Natural killer cell (primary cell): ENCODE results near the gene TULP4. TPM values are rescaled to one million over a fixed set of nuclear protein-coding genes. Genes with fewer than 3 reads are reported as not detected.
"Not testable (repeated sequence)": the region's sequence is repeated elsewhere in the genome, so short reads cannot be mapped to it uniquely, and the experiment has no call there.

ENCODE experiments used
- ATAC-seq, 3 donors: fragments of 150-1000 bp in 2 of 3; fragments of 200-7000 bp in 1 of 3; cut with Tn5 transposase; 1 replicate in 1 of 3; 2 replicates in 2 of 3; pipeline ENCODE4 v1.10.0; 2021; ENCODE audit warnings: mild to moderate bottlenecking in 2 of 3, moderate library complexity in 2 of 3
- DNase-seq, 2 donors: peaks; one replicate each; pipeline versions ENCODE4 v3.0.0 to v3.0.0-alpha.2; 2013 to 2021; ENCODE audit warnings: mixed read lengths in 1 of 2
- H3K27ac ChIP-seq: one replicate; pipeline ENCODE4 v1.5.1; 2013; ENCODE audit warnings: mild to moderate bottlenecking, low read length
- H3K27me3 ChIP-seq: one replicate; pipeline ENCODE4 v1.6.1; 2013; ENCODE audit warnings: low read length; ENCODE audit not compliant: control insufficient read depth, insufficient read depth
- H3K36me3 ChIP-seq: one replicate; pipeline ENCODE4 v1.6.1; 2013; ENCODE audit warnings: low read length; ENCODE audit not compliant: control insufficient read depth, insufficient read depth
- H3K4me1 ChIP-seq: one replicate; pipeline ENCODE4 v1.6.1; 2013; ENCODE audit warnings: low read length; ENCODE audit not compliant: control insufficient read depth, insufficient read depth
- H3K4me3 ChIP-seq: one replicate; pipeline ENCODE4 v1.5.1; 2013; ENCODE audit warnings: low read length
- H3K9me3 ChIP-seq: one replicate; pipeline ENCODE4 v1.6.1; 2013; ENCODE audit warnings: low read length; ENCODE audit not compliant: control insufficient read depth, insufficient read depth
- H3K27ac Mint-ChIP-seq, 2 donors: one replicate each; pipeline ENCODE4 v1.8.0; 2022; ENCODE audit warnings: mild to moderate bottlenecking in 2 of 2, mixed read lengths in 2 of 2, moderate library complexity in 1 of 2
- H3K27me3 Mint-ChIP-seq, 2 donors: one replicate each; pipeline ENCODE4 v1.8.0; 2022; ENCODE audit warnings: low read depth in 2 of 2, mixed read lengths in 2 of 2
- H3K36me3 Mint-ChIP-seq: one replicate; pipeline ENCODE4 v1.8.0; 2022; ENCODE audit warnings: mixed read lengths
- H3K4me1 Mint-ChIP-seq, 2 donors: one replicate each; pipeline ENCODE4 v1.8.0; 2022; ENCODE audit warnings: mixed read lengths in 2 of 2
- H3K4me3 Mint-ChIP-seq: one replicate; pipeline ENCODE4 v1.8.0; 2022; ENCODE audit warnings: mild to moderate bottlenecking, moderate library complexity, mixed read lengths
- H3K9me3 Mint-ChIP-seq, 2 donors: one replicate each; pipeline ENCODE4 v1.8.0; 2022; ENCODE audit warnings: mixed read lengths in 2 of 2
- CTCF ChIP-seq: fragments of 200-600 bp; IDR thresholded peaks from one replicate; pipeline ENCODE4 v1.8.0; 2022; ENCODE audit warnings: antibody characterized with exemption
- WGBS: methylation state at CpG from one replicate; pipeline ENCODE4 v1.1.7; 2013; ENCODE audit warnings: missing lambda C conversion rate; ENCODE audit not compliant: insufficient coverage; 5-methylcytosine and 5-hydroxymethylcytosine counted together
- intact Hi-C: fragments of 100-400 bp; cut with micrococcal nuclease; formaldehyde crosslinking; loops from one replicate; pipeline ENCODE4 v1.14.2; 2022
- total RNA-seq, 4 donors: library from RNA; stranded (reverse); fragments of 120-200 nt in 1 of 4; gene quantifications; one replicate each; pipeline versions ENCODE4 v1.2.3 to v1.2.4, GENCODE V29; 2013 to 2022

TULP4 gene
- total RNA-seq, 3 donors from 2014 or later (not counting 1 experiment from before 2014, with no cell fraction given): 75.2 to 89.5 (median 88.3) TPM

- no peaks in the 10 kb centered on the region for H3K9me3 Mint-ChIP-seq
- no peaks in the 10 kb centered on the region for H3K9me3 ChIP-seq
- no peaks in the 10 kb centered on the region for H3K4me1 Mint-ChIP-seq
- H3K27me3 ChIP-seq: no peaks in the 10 kb centered on the region
- no peak overlapping the region for H3K4me3 ChIP-seq
- no peak overlapping the region for H3K27ac Mint-ChIP-seq
- H3K4me1 ChIP-seq: no peaks in the 10 kb centered on the region
- no peak overlapping the region for H3K4me3 Mint-ChIP-seq
- DNase-seq (no peak), ATAC-seq (no peak)
- no peaks in the 10 kb centered on the region for H3K27me3 Mint-ChIP-seq
- no peaks in the 10 kb centered on the region for H3K36me3 Mint-ChIP-seq
- H3K36me3 ChIP-seq: peaks cover 4% of the 10 kb centered on the region
- H3K27ac ChIP-seq: no peak overlapping the region
- TF ChIP-seq CTCF: no peak
- intact Hi-C loops: no loop called here
- 99% methylated on average over 3 of the region's 3 CpGs for WGBS
Observed at GRCh38 chr6:158465747-158466146, 153.5 kb downstream of the TULP4 start.

- WGBS: 94% methylated on average over 5 of the region's 6 CpGs
- H3K9me3 Mint-ChIP-seq: no peaks in the 10 kb centered on the region
- no peak overlapping the region for H3K4me3 Mint-ChIP-seq
Observed at GRCh38 chr6:158467923-158468322, 155.7 kb downstream of the TULP4 start.

GRCh38 chr6:158468666-158469065 lies 156.4 kb downstream of the TULP4 start:
- Mint-ChIP-seq H3K27ac (no peak overlapping the region), H3K36me3 (no peaks in the 10 kb centered on the region), H3K4me1 (no peaks in the 10 kb centered on the region), H3K4me3 (no peak overlapping the region), H3K27me3 (no peaks in the 10 kb centered on the region), H3K9me3 (no peaks in the 10 kb centered on the region)
- peaks cover 2% of the 10 kb centered on the region for H3K36me3 ChIP-seq
- whole genome bisulfite sequencing: 100% methylated on average over 5 of the region's 6 CpGs
- TF ChIP-seq CTCF: no peak
- DNase-seq (no peak), ATAC-seq (no peak)
- H3K27ac ChIP-seq: no peak overlapping the region
- H3K4me3 ChIP-seq: no peak overlapping the region
- no peaks in the 10 kb centered on the region for H3K4me1 ChIP-seq
- intact Hi-C loops: no loop called here
- no peaks in the 10 kb centered on the region for H3K27me3 ChIP-seq
- no peaks in the 10 kb centered on the region for H3K9me3 ChIP-seq

More at GRCh38 chr6:158467923-158468322, 155.7 kb downstream of the TULP4 start:
- H3K9me3 ChIP-seq: no peaks in the 10 kb centered on the region
- ATAC-seq (no peak), DNase-seq (no peak)
- Mint-ChIP-seq H3K27ac (no peak overlapping the region), H3K4me1 (no peaks in the 10 kb centered on the region), H3K27me3 (no peaks in the 10 kb centered on the region), H3K36me3 (no peaks in the 10 kb centered on the region)
- intact Hi-C loops: no loop called here
- no peak for TF ChIP-seq CTCF
- no peaks in the 10 kb centered on the region for H3K27me3 ChIP-seq
- peaks cover 4% of the 10 kb centered on the region for H3K36me3 ChIP-seq
- H3K4me1 ChIP-seq: no peaks in the 10 kb centered on the region
- H3K4me3 ChIP-seq: no peak overlapping the region
- H3K27ac ChIP-seq: no peak overlapping the region

- H3K27ac ChIP-seq, H3K4me3 ChIP-seq, H3K27ac Mint-ChIP-seq, H3K36me3 ChIP-seq, H3K27me3 Mint-ChIP-seq, H3K27me3 ChIP-seq, H3K36me3 Mint-ChIP-seq, intact Hi-C loops, DNase-seq, H3K9me3 ChIP-seq, H3K4me3 Mint-ChIP-seq, H3K9me3 Mint-ChIP-seq, H3K4me1 ChIP-seq, H3K4me1 Mint-ChIP-seq, ATAC-seq: not testable (repeated sequence)
- WGBS: 93% methylated on average over 17 of the region's 18 CpGs
Observed at GRCh38 chr6:158470023-158470422, 157.8 kb downstream of the TULP4 start.
